HepG2 (cell line): ENCODE data around the gene ZNRF3. TPM values are rescaled to one million over a fixed set of nuclear protein-coding genes. Genes with fewer than 3 reads are reported as not detected.

ENCODE experiments used
- AGO1 ChIP-seq: fragments of 200-400 bp; formaldehyde crosslinking; IDR thresholded peaks from 2 replicates; pipeline ENCODE4 v1.6.1; 2017; ENCODE audit warnings: mild to moderate bottlenecking, low read depth, low read length, moderate library complexity; ENCODE audit not compliant: poor library complexity, severe bottlenecking
- AHDC1 ChIP-seq: sonication (generic); formaldehyde crosslinking; IDR thresholded peaks from 2 replicates; pipeline ENCODE4 v1.5.1; 2020; ENCODE audit warnings: mild to moderate bottlenecking, missing genetic modification reagents, borderline replicate concordance
- CBFB ChIP-seq: sonication (generic); formaldehyde crosslinking; IDR thresholded peaks from 2 replicates; pipeline ENCODE4 v1.4.0; 2020; ENCODE audit warnings: missing genetic modification reagents
- CEBPG ChIP-seq: IDR thresholded peaks from 2 replicates; pipeline ENCODE4 v1.6.1; 2016
- HDAC1 ChIP-seq: sonication (generic); formaldehyde crosslinking; IDR thresholded peaks from 2 replicates; pipeline ENCODE4 v1.5.1; 2020; ENCODE audit warnings: mild to moderate bottlenecking, missing genetic modification reagents
- JUN ChIP-seq: sonication (generic); formaldehyde crosslinking; IDR thresholded peaks from 2 replicates; pipeline ENCODE4 v1.4.0; 2020; ENCODE audit warnings: mild to moderate bottlenecking, missing genetic modification reagents
- KAT7 ChIP-seq: IDR thresholded peaks from 2 replicates; pipeline ENCODE4 v1.6.1; 2018; ENCODE audit warnings: borderline replicate concordance, missing compliant biosample characterization
- KMT2A ChIP-seq: sonication (generic); formaldehyde crosslinking; IDR thresholded peaks from 2 replicates; pipeline ENCODE4 v1.4.0; 2020; ENCODE audit warnings: missing genetic modification reagents
- MBNL3 ChIP-seq: fragments of 250-450 bp; sonication (Bioruptor Pico); conservative IDR thresholded peaks from 2 replicates; pipeline ENCODE4 v1.8.0; 2022; ENCODE audit warnings: mild to moderate bottlenecking, inconsistent platforms
- MED13 ChIP-seq: sonication (generic); formaldehyde crosslinking; IDR thresholded peaks from 2 replicates; pipeline ENCODE4 v1.5.0; 2020; ENCODE audit warnings: missing genetic modification reagents
- TARDBP ChIP-seq: sonication (generic); formaldehyde crosslinking; IDR thresholded peaks from 2 replicates; pipeline ENCODE4 v1.8.0; 2022; ENCODE audit warnings: mild to moderate bottlenecking, missing genetic modification reagents
- ZGPAT ChIP-seq: IDR thresholded peaks from 2 replicates; pipeline ENCODE4 v1.6.1; 2016; ENCODE audit warnings: mild to moderate bottlenecking
- ZNF367 ChIP-seq: sonication (generic); formaldehyde crosslinking; IDR thresholded peaks from 2 replicates; pipeline ENCODE4 v1.4.0; 2020; ENCODE audit warnings: missing genetic modification reagents, borderline replicate concordance
- ZNF383 ChIP-seq: sonication (generic); formaldehyde crosslinking; IDR thresholded peaks from 2 replicates; pipeline ENCODE4 v1.4.0; 2020; ENCODE audit warnings: missing genetic modification reagents, mild to moderate bottlenecking, borderline replicate concordance
- ZNF446 ChIP-seq: sonication (generic); formaldehyde crosslinking; IDR thresholded peaks from 2 replicates; pipeline ENCODE4 v1.5.0; 2020; ENCODE audit warnings: mild to moderate bottlenecking, missing genetic modification reagents
- ZNF660 ChIP-seq: sonication (generic); formaldehyde crosslinking; IDR thresholded peaks from 2 replicates; pipeline ENCODE4 v1.5.1; 2020; ENCODE audit warnings: mild to moderate bottlenecking, low read depth, missing genetic modification reagents, borderline replicate concordance
- ZNF878 ChIP-seq: sonication (generic); formaldehyde crosslinking; IDR thresholded peaks from 2 replicates; pipeline ENCODE4 v1.8.1; 2023; ENCODE audit warnings: mild to moderate bottlenecking, missing genetic modification reagents, moderate library complexity
- polyA plus RNA-seq, 8 experiments: library from polyadenylated mRNA; depleted of rRNA in 3 of 8; stranded (reverse) in 7 of 8; unstranded in 1 of 8; fragments of >200 nt; fragmentation: Illumina TruSeq in 4 of 8; extraction: Trizol in 4 of 8; gene quantifications; 2 replicates each; pipeline versions ENCODE4 v1.2.1 to v1.2.3, GENCODE V29; 2011 to 2016; ENCODE audit warnings: low read depth in 4 of 8, missing spikeins in 1 of 8, mixed read lengths in 1 of 8; ENCODE audit not compliant: insufficient read depth in 1 of 8
- total RNA-seq, 5 experiments: library from RNA; depleted of rRNA; stranded (reverse); fragments of >200 nt; fragmentation: Illumina TruSeq; extraction: Trizol; gene quantifications; 2 replicates each; pipeline ENCODE4 v1.2.3, GENCODE V29; 2016; ENCODE audit warnings: low read depth in 1 of 5
- TF ChIP-seq, protein P1 (sequence below): sonication (generic); formaldehyde crosslinking; IDR thresholded peaks from 2 replicates; pipeline ENCODE4 v1.4.0; 2020; ENCODE audit warnings: missing genetic modification reagents, borderline replicate concordance

The ZNRF3 gene
- total and polyA plus RNA-seq, 2 of the 13 experiments (the other 11 are each of a cell fraction or from before 2014, with no cell fraction given): 20.3 to 36.7 TPM

- TF ChIP-seq AHDC1 (CRISPR knock-in tag) (peak; percentile 52; the same call in 1 of the 2 replicates), ZNF367 (no peak), CEBPG (CRISPR knock-in tag) (peak; percentile 91), MED13 (CRISPR knock-in tag) (peak; percentile 56), CBFB (CRISPR knock-in tag) (no peak), ZNF446 (CRISPR knock-in tag) (no peak), ZGPAT (peak; percentile 83), KAT7 (CRISPR knock-in tag) (no peak), KMT2A (no peak), ZNF383 (CRISPR knock-in tag) (no peak), HDAC1 (CRISPR knock-in tag) (peak; percentile 36; the same call in 1 of the 2 replicates), MBNL3 (CRISPR knock-in tag) (no peak), TARDBP (CRISPR knock-in tag) (peak; percentile 62; the same call in 1 of the 2 replicates), ZNF878 (no peak), AGO1 (no peak), ZNF660 (no peak), JUN (no peak)
- TF ChIP-seq, protein P1, sequence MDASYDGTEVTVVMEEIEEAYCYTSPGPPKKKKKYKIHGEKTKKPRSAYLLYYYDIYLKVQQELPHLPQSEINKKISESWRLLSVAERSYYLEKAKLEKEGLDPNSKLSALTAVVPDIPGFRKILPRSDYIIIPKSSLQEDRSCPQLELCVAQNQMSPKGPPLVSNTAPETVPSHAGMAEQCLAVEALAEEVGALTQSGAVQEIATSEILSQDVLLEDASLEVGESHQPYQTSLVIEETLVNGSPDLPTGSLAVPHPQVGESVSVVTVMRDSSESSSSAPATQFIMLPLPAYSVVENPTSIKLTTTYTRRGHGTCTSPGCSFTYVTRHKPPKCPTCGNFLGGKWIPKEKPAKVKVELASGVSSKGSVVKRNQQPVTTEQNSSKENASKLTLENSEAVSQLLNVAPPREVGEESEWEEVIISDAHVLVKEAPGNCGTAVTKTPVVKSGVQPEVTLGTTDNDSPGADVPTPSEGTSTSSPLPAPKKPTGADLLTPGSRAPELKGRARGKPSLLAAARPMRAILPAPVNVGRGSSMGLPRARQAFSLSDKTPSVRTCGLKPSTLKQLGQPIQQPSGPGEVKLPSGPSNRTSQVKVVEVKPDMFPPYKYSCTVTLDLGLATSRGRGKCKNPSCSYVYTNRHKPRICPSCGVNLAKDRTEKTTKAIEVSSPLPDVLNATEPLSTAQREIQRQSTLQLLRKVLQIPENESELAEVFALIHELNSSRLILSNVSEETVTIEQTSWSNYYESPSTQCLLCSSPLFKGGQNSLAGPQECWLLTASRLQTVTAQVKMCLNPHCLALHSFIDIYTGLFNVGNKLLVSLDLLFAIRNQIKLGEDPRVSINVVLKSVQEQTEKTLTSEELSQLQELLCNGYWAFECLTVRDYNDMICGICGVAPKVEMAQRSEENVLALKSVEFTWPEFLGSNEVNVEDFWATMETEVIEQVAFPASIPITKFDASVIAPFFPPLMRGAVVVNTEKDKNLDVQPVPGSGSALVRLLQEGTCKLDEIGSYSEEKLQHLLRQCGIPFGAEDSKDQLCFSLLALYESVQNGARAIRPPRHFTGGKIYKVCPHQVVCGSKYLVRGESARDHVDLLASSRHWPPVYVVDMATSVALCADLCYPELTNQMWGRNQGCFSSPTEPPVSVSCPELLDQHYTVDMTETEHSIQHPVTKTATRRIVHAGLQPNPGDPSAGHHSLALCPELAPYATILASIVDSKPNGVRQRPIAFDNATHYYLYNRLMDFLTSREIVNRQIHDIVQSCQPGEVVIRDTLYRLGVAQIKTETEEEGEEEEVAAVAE (CRISPR knock-in tag): 0 out of 2 replicates have a peak, but pooled peaks have one; percentile 13
These were observed 28.7 kb downstream of the ZNRF3 start (continued) for GRCh38 chr22:28911777-28912669.
